Natural killer cell treated with Interleukin-12 subunit alpha and Interleukin-12 subunit beta and Interleukin-15 and Interleukin-18, amount 100 ng/mL, for 72 hours (primary cell): Measurements from ENCODE around the gene ACOX3. TPM values are rescaled to one million over a fixed set of nuclear protein-coding genes. Genes with fewer than 3 reads are reported as not detected.
A peak's percentile ranks its signal among the peaks of the same experiment; 100 is the strongest.

Source experiments
- ATAC-seq, 2 donors: fragments of 150-1000 bp; cut with Tn5 transposase in 1 of 2; sonication (Bioruptor Pico), chemical (Tn5 transposase) in 1 of 2; 2 replicates each; pipeline ENCODE4 v1.10.0; 2021
- DNase-seq: peaks from one replicate; pipeline ENCODE4 v3.0.0; 2022; ENCODE audit warnings: low spot score
- H3K27ac Mint-ChIP-seq, 2 donors: 1 replicate in 1 of 2; 2 replicates in 1 of 2; pipeline ENCODE4 v1.8.0; 2022; ENCODE audit warnings: mixed read lengths in 2 of 2, mild to moderate bottlenecking in 1 of 2, moderate library complexity in 1 of 2
- H3K27me3 Mint-ChIP-seq, 2 donors: 1 replicate in 1 of 2; 2 replicates in 1 of 2; pipeline ENCODE4 v1.8.0; 2022; ENCODE audit warnings: mixed read lengths in 2 of 2
- H3K36me3 Mint-ChIP-seq: one replicate; pipeline ENCODE4 v1.8.0; 2022; ENCODE audit warnings: mixed read lengths
- H3K4me1 Mint-ChIP-seq, 2 donors: 1 replicate in 1 of 2; 2 replicates in 1 of 2; pipeline ENCODE4 v1.8.0; 2022; ENCODE audit warnings: low read depth in 2 of 2, mixed read lengths in 2 of 2, mild to moderate bottlenecking in 1 of 2
- H3K4me3 Mint-ChIP-seq: one replicate; pipeline ENCODE4 v1.8.0; 2022; ENCODE audit warnings: mixed read lengths
- H3K9me3 Mint-ChIP-seq: 2 replicates; pipeline ENCODE4 v1.8.0; 2022; ENCODE audit warnings: mixed read lengths
- total RNA-seq, 2 donors: library from RNA; stranded (reverse); gene quantifications; one replicate each; pipeline ENCODE4 v1.2.3, GENCODE V29; 2022

ACOX3 gene
- total RNA-seq, 2 donors from 2014 or later: 19.9 to 22.2 TPM

DNA sequence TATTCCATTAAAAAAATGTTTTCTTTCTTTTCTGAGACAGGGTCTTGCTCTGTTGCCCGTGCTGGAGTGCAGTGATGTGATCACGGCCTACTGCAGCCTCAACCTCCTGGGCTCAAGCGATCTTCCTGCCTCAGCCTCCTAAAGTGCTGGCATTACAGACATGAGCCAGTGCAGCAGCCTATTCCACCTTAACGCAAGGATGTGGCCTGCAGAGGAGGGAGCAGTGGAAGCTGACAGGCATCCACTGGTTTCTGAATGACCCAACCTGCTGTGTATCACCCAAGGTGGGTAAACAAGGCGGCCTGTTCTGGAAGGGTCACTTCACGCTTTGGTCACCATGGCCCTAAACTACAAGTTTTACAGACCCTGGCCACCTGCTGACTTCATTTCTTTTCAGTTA, 60.8 kb downstream of the ACOX3 start:
- no peaks in the 10 kb centered on the region for H3K36me3 Mint-ChIP-seq
- no peaks in the 10 kb centered on the region for H3K4me1 Mint-ChIP-seq
- DNase-seq (peak; percentile 2), ATAC-seq (no peak)
- no peaks in the 10 kb centered on the region for H3K27me3 Mint-ChIP-seq
- H3K27ac Mint-ChIP-seq: no peak overlapping the region
- no peaks in the 10 kb centered on the region for H3K9me3 Mint-ChIP-seq
- H3K4me3 Mint-ChIP-seq: no peak overlapping the region

DNA sequence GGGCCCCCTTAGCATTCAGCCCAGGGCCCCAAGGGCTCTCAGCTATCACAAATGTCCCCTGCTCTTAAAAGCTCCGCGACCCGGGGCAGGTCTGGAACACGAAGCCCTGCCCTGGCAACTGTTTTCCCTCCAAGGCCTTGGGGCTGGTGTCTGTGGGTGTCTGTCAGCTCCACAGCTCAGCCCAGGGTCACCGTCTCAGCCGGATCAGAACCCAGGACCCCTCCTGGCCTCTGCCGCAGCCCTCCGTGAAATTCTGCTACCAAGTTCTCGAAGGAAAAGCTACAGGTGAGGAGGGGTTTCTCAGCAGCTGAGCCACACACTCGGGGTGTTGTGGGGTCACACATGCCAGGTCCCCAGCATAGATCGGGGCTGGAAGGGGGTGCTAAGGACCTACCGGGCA, 61.2 kb downstream of the ACOX3 start:
- Mint-ChIP-seq H3K4me1 (no peaks in the 10 kb centered on the region), H3K9me3 (no peaks in the 10 kb centered on the region), H3K36me3 (no peaks in the 10 kb centered on the region), H3K4me3 (no peak overlapping the region), H3K27ac (no peak overlapping the region), H3K27me3 (no peaks in the 10 kb centered on the region)
- ATAC-seq: no peak
- peak; percentile 51 for DNase-seq

DNA sequence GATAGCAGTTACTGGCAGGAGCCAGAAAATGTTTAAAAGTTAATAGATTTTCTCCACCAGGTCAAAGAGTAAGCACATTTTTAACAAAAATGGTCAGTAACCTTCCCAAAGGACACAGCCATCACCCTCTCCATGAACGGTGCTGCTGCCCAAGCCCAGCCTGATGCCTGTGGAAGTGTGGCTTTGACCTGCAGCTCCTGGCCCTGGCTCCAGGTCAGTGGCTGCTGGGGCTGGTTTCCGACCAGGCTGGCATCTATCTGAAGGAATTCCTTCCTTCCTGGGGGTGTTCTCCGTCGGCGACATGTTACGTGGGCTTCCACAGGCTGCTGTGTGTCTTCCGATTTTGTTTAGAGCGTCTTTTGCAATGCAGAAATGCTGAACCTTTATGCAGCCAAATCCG, 61.7 kb downstream of the ACOX3 start:
- H3K4me3 Mint-ChIP-seq: no peak overlapping the region
- ATAC-seq (no peak), DNase-seq (peak; percentile 8)
- no peaks in the 10 kb centered on the region for H3K36me3 Mint-ChIP-seq
- no peaks in the 10 kb centered on the region for H3K4me1 Mint-ChIP-seq
- no peak overlapping the region for H3K27ac Mint-ChIP-seq
- H3K27me3 Mint-ChIP-seq: no peaks in the 10 kb centered on the region
- H3K9me3 Mint-ChIP-seq: no peaks in the 10 kb centered on the region

DNA sequence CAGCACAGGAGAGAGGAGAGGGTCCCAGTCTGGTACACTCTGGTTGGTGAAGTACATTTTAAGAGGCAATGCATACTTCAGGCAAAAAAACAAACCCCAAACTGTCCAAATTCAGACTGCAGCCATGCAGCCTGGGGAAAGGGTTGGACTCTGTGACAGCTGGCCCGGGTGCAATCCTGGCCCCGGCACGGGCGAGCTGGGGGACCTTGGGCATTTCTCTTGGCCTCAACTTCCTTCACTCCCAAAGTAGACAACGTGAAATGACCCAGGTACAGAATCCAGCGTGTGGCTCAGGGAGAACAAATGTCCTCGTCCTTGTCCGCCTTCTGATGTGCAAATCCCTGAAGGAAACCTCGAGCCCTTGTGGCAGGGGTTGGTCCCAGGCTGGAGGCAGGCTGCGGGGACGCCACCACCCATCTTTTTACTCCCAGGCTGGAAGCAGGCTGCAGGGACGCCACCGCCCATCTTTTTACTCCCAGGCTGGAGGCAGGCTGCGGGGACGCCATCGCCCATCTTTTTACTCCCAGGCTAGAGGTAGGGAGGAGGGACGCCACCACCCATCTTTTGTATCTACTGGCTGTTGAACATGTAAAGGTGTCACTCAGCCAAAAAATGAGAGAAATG, 62.3 kb downstream of the ACOX3 start:
- H3K27ac Mint-ChIP-seq: no peak overlapping the region
- no peak overlapping the region for H3K4me3 Mint-ChIP-seq
- no peaks in the 10 kb centered on the region for H3K4me1 Mint-ChIP-seq
- H3K36me3 Mint-ChIP-seq: no peaks in the 10 kb centered on the region
- H3K27me3 Mint-ChIP-seq: no peaks in the 10 kb centered on the region
- H3K9me3 Mint-ChIP-seq: no peaks in the 10 kb centered on the region
- DNase-seq: peak; percentile 41
- ATAC-seq: no peak

DNA sequence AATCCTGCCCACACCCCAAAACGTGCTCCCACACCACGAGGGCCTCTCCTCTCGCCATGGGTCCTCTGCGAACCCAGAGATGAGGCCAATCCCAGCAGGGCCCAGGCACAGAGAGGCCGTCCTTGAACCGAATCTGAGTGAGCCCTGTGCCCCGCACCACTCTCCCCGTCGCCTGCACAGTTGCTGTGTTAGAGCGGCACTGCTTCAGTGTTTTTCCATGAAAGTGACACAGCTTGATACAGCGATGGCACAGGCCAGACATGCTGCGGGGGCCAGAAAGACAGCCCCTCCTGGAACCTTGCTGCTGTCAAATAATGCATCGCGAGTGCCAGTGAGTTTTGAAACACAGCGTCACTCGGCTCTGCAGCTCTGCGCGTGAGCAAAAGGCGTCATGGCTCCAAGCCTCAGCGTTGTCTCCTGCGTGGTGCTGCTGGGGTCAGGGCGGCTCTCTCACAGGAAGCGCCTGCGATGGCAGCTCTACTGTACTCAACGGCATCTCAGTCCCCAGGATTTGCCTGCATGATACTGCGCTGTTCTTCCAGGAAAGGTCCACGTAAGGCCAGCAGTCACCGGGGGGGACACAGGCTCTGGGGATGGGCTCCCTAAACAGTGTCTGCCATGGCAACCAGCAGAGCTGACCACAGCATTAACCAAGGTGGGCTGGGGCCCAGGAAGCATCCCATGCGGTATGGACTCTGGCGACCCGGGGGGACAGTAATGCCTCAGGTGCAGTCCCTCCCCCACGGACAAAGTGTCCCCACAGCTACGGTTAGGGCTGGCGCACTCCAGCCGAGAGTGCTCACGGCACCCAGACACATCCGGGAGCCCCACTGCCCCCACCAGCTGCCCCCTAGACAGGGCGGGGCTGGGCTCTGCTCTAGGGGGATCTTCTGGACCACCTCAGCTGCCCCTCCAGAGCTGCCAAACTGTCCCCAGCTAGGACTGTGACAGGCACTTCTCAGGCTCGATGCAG, 63.1 kb downstream of the ACOX3 start:
- ATAC-seq (no peak), DNase-seq (peak; percentile 57)
- H3K27me3 Mint-ChIP-seq: no peaks in the 10 kb centered on the region
- no peaks in the 10 kb centered on the region for H3K36me3 Mint-ChIP-seq
- no peak overlapping the region for H3K27ac Mint-ChIP-seq
- H3K4me3 Mint-ChIP-seq: no peak overlapping the region
- H3K4me1 Mint-ChIP-seq: no peaks in the 10 kb centered on the region
- H3K9me3 Mint-ChIP-seq: no peaks in the 10 kb centered on the region

DNA sequence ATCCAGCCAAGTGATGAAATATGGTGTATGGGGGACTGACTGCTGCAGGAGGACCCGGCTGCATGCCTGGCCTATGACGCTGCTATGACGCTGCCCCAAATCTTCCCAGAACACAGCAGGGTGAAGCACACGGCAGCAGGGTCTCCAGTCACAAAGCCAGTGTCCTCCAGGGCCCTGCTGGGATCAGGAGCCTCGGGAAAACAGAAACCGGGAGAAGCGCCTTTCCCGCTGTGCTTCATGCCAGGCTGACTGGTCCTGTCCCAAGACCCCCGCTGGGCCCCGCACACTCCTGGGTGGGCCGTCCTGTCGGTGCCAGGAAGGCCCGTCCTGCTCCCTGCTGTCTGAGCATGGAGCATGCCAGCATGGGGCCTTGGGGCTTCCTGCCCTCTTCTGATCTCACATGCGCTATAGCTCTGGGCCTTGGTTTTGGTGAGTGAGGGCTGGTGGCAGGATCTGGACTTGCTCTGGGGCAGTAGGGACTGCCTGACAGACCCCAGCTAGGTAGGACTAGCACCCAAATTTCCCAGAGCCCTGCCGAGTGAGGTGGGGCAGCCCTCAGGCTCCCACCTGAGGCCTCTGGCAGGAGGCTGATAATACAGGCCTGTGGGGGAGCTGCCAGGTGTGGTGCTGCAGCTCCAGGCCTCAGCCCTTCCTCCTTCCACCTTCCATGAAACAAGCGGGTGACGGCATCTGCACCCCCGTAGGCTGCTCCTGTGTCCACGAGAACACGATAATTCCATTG, 64.0 kb downstream of the ACOX3 start:
- Mint-ChIP-seq H3K27me3 (no peaks in the 10 kb centered on the region), H3K27ac (no peak overlapping the region), H3K4me1 (no peaks in the 10 kb centered on the region), H3K9me3 (no peaks in the 10 kb centered on the region), H3K36me3 (no peaks in the 10 kb centered on the region), H3K4me3 (no peak overlapping the region)
- peak; percentile 53 for DNase-seq
- no peak for ATAC-seq

DNA sequence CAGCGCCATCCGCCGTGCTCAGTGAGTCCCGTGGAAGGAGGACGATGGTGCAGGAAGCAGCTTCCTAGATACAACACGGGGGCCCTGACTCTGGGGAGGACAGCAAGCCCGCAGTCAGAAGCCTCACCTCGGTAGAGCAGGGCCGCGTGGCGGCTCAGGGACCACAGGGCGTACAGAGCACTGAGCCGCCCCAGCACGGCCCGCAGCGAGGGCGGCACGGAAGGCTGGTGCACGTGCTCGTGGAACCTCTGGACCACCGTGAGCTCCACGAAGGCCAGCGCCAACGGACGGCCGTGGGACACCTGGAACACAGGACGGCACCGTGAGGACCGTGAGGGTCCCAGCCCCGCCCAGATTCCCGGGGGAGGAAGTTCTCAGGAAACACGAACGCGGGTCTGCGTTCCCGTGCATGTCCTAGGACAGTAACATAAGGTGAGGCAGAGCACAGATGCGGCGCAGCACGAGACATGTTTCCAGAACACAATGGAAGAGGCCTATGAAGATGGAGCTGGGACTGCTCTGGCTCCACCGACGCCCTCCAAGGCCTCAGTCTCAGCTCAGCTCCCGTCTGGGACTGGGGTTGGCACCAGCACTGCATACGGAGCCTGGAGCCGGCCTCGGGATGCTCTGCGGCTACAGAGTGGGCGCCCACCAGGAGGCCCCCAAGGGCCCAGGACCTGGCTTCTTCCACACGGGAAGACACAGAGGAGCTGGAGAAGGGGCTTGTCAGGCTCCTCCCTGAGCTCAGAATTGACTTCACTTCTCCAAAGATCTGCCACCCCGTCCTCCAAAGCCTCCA, 65.5 kb downstream of the ACOX3 start:
- ATAC-seq (no peak), DNase-seq (peak; percentile 59)
- Mint-ChIP-seq H3K4me3 (no peak overlapping the region), H3K36me3 (no peaks in the 10 kb centered on the region), H3K9me3 (no peaks in the 10 kb centered on the region), H3K27me3 (no peaks in the 10 kb centered on the region), H3K4me1 (no peaks in the 10 kb centered on the region), H3K27ac (no peak overlapping the region)

DNA sequence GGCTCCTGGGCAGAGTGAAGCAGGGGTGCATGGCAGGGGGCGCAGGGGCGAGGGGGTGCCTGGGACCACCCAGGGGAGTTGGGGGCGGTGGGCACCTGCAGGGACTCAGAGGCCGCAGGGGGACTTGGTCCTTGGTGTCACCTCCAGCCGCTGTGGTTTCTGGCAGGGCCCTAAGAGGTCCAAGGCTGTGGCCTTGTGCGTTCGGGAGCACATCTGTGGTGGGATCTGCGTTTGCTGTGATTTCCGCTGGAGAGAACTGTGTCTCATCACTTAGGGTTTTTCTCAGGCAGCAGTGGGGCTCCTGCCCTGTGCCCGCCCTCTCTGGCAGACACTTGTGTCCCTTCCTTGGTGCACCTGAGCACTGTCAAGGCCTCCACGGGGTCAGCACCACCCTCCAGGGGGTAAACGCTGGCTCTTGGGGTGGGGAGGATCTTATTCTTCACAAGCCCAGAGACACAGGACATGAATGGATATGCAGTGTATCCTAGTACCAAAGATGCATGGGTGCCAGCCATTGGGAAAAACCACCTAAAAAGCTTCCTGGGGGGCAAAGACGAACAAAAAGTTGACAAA, 66.5 kb downstream of the ACOX3 start:
- peak; percentile 44 for DNase-seq
- Mint-ChIP-seq H3K4me1 (no peaks in the 10 kb centered on the region), H3K27me3 (no peaks in the 10 kb centered on the region), H3K36me3 (no peaks in the 10 kb centered on the region), H3K4me3 (no peak overlapping the region), H3K27ac (no peak overlapping the region), H3K9me3 (no peaks in the 10 kb centered on the region)
- no peak for ATAC-seq

DNA sequence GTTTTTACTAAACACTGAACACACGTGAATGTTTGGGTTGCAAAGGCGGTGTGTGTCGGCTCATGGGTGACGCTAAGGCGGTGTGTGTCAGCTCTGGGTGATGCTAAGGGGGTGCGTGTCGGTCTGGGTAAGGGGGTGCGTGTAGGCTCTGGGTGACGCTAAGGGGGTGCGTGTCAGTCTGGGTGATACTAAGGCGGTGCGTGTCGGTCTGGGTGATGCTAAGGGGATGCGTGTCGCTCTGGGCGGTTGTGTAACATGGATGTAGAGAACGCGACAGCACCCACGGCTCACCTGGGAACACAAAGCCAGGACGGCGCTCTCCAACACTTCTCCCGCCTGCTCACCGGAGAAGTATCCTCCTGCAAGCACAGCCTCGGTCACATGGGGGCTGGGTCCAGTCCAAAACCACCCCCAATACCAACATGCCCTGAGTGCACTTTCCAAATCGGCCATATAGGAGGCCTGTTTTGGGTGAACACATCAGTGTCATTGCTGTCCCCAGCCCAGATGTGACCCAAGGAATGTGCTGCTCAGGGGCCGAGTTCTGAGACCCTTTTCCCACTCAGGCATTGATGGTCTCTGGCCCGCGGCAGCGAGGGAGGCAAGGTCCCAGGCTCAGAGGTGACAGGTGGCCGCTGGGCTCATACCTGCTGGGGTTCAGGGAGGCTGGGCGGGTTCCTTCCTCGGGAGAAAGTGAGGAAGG, 67.1 kb downstream of the ACOX3 start:
- DNase-seq: peak; percentile 55
- no peak for ATAC-seq
- no peaks in the 10 kb centered on the region for H3K36me3 Mint-ChIP-seq
- H3K4me3 Mint-ChIP-seq: no peak overlapping the region
- no peak overlapping the region for H3K27ac Mint-ChIP-seq
- no peaks in the 10 kb centered on the region for H3K9me3 Mint-ChIP-seq
- no peaks in the 10 kb centered on the region for H3K4me1 Mint-ChIP-seq
- H3K27me3 Mint-ChIP-seq: no peaks in the 10 kb centered on the region

DNA sequence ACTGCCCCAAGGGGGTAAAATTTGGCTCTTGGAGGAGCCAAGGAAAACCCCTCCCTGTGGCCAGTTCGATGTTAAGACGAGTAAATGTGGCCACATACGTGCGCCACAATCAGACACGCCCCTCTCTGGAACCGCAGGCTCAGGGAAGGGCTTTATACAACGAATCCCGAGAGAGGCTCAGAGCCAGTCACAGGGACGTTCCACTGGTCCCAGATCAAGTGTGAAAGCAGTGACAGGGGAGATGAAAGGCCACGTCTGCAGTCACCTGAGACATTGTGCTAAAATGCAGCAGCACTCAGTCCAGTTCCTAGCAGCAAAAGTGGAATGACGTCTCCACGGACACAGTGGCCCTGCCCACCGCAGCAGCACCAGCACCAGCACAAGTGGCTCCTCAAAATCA, 68.0 kb downstream of the ACOX3 start:
- Mint-ChIP-seq H3K4me3 (no peak overlapping the region), H3K27me3 (no peaks in the 10 kb centered on the region), H3K9me3 (no peaks in the 10 kb centered on the region), H3K36me3 (no peaks in the 10 kb centered on the region), H3K4me1 (no peaks in the 10 kb centered on the region), H3K27ac (no peak overlapping the region)
- ATAC-seq (no peak), DNase-seq (no peak)

DNA sequence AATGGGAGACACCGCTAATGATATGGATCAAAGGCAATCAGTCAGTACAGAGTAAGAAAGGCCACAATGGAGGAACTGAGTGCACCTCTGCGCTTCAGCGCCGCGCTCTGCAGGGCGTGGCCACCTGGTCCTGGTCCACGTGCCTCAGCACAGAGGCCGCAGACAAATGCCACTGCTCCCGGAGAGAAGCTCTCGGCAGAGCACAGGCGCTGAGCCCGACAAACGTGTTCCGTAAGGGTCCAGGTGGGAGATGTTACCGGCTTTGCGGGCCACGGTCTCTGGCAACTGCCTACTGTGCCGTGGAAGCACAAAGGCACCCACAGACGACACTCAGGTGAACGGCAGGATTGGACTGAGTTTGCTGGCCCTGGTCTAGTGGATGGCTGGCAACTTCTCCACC, 68.9 kb downstream of the ACOX3 start:
- Mint-ChIP-seq H3K4me1 (no peaks in the 10 kb centered on the region), H3K9me3 (no peaks in the 10 kb centered on the region), H3K27me3 (no peaks in the 10 kb centered on the region), H3K27ac (no peak overlapping the region), H3K4me3 (no peak overlapping the region), H3K36me3 (no peaks in the 10 kb centered on the region)
- DNase-seq (peak; percentile 32), ATAC-seq (no peak)

DNA sequence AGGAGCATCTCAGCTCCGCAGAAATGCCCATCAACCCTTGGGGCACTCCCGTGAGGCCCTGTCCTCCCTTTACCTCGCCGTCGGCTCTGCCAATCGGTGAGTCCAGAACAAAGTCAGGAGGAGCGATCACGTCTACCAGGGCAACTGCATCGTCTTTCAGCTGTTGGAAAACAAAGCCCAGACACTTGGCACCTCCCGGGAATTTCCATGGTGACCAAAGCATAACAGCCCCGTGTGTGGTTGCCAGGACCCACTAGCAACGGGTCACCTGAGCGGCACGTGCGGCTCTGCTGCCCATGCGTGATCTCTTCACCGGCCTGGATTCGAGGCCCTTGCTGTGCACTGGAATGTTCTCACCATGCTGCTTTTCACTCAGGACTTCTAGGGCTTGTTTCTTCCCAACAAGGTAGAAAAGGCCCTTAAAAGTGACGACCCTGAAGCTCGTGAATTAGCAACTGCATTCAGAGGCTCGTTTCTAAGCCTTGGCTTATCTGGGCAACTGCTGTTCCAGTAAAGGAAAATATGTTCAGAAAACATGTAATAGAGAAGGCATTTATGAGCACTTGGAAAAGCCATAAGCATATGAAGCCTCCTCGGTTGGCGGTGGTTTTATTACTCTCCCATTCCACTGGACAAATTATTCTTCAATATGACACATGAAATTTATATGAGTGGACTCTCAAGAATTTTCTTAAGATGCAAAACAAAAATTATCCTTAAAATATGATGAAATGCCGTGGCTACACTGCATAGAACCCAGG, 69.5 kb downstream of the ACOX3 start:
- H3K27ac Mint-ChIP-seq: no peak overlapping the region
- ATAC-seq: no peak
- no peaks in the 10 kb centered on the region for H3K4me1 Mint-ChIP-seq
- H3K27me3 Mint-ChIP-seq: no peaks in the 10 kb centered on the region
- no peaks in the 10 kb centered on the region for H3K36me3 Mint-ChIP-seq
- no peak overlapping the region for H3K4me3 Mint-ChIP-seq
- H3K9me3 Mint-ChIP-seq: no peaks in the 10 kb centered on the region
- no peak for DNase-seq
